SJCRH30 (cell line): ENCODE results near the gene PLA2G2C. TPM values are rescaled to one million over a fixed set of nuclear protein-coding genes. Genes with fewer than 3 reads are reported as not detected.

Source experiments
- DNase-seq, 2 experiments: peaks; one replicate each; pipeline ENCODE4 v3.0.0-alpha.2; 2015 to 2020
- H3K27ac ChIP-seq: fragments of 250-450 bp; sonication (Bioruptor Pico); 2 replicates; pipeline ENCODE4 v1.5.1; 2020; ENCODE audit warnings: mild to moderate bottlenecking, moderate library complexity
- H3K27me3 ChIP-seq: fragments of 250-450 bp; sonication (Bioruptor Pico); 2 replicates; pipeline ENCODE4 v1.5.1; 2020; ENCODE audit warnings: mild to moderate bottlenecking, moderate library complexity
- H3K36me3 ChIP-seq: fragments of 250-450 bp; sonication (Bioruptor Pico); 2 replicates; pipeline ENCODE4 v1.5.1; 2020; ENCODE audit warnings: mild to moderate bottlenecking, moderate library complexity
- H3K4me1 ChIP-seq: fragments of 250-450 bp; sonication (Bioruptor Pico); 2 replicates; pipeline ENCODE4 v1.5.1; 2020; ENCODE audit warnings: mild to moderate bottlenecking, moderate library complexity
- H3K4me3 ChIP-seq: fragments of 250-450 bp; sonication (Bioruptor Pico); 2 replicates; pipeline ENCODE4 v1.5.1; 2020; ENCODE audit warnings: mild to moderate bottlenecking, moderate library complexity
- H3K9me3 ChIP-seq: fragments of 250-450 bp; sonication (Bioruptor Pico); replicated peaks from 2 replicates; pipeline ENCODE4 v1.5.1; 2020; ENCODE audit warnings: mild to moderate bottlenecking, moderate library complexity
- total RNA-seq: library from RNA; depleted of rRNA; stranded (reverse); fragments of >200 nt; shearing (Covaris generic); gene quantifications from 2 replicates; pipeline ENCODE4 v1.2.3, GENCODE V29; 2014

The PLA2G2C gene
- total RNA-seq, 1 experiment from 2014 or later: not detected

DNA sequence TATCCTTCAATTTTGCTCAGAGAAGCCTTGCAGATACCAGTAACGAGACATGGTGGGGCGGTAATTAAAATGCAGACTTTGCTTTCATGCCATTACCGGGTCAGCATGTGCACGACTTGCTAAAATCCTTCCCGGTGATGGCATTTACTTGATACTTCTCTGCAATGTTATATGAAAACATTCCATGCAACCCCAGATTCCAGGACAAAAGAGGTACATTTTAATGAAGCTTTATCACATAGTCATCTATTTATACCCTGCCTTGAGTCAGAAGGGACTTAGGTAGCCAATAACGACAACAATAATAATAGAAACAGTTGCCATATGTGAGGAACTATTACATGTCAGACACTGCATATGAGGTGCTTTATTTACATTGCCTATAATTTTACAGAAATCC is 29.4 kb upstream of the PLA2G2C start:
- peaks cover 30% of the 10 kb centered on the region for H3K27me3 ChIP-seq
- H3K27ac ChIP-seq: no peak overlapping the region
- no peaks in the 10 kb centered on the region for H3K36me3 ChIP-seq
- no peak for DNase-seq
- H3K4me1 ChIP-seq: no peaks in the 10 kb centered on the region
- H3K9me3 ChIP-seq: no peaks in the 10 kb centered on the region
- H3K4me3 ChIP-seq: no peak overlapping the region

DNA sequence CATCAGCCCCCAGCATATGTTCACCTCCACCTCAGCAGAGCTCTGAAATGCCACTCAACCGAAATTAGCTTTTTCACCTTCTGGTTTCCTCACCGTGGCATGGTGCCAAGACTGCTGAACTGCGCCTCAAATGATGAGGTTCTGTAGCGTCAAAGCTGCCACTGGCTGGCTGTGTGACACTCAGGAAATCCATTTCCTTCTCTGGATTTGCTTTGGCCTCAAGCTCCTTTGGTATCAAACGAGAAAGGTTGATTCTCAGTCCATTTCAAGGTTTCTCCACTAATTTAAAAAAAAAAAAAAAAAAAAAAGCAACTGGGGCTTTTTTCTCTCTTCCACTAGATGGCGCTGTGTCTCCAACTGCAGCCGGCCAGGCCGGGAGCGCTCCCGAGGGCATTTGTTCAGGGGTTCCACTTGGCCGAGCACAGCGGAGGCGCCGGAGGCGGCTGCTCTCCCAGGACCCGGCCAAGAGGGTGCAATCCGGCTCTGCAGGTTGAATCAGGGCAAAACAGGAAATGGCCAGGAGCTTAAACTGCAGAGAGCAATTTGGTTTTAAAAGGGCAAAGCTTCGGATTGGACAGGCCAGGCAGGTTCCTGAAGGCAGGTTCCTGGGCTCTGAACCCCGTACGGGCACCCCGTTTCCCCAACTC is 26.5 kb upstream of the PLA2G2C start:
- Histone ChIP-seq H3K36me3 (no peaks in the 10 kb centered on the region), H3K27me3 (peaks cover 30% of the 10 kb centered on the region), H3K9me3 (no peaks in the 10 kb centered on the region), H3K4me1 (no peaks in the 10 kb centered on the region), H3K4me3 (no peak overlapping the region), H3K27ac (no peak overlapping the region)
- peak; percentile 80 to 85 for DNase-seq

DNA sequence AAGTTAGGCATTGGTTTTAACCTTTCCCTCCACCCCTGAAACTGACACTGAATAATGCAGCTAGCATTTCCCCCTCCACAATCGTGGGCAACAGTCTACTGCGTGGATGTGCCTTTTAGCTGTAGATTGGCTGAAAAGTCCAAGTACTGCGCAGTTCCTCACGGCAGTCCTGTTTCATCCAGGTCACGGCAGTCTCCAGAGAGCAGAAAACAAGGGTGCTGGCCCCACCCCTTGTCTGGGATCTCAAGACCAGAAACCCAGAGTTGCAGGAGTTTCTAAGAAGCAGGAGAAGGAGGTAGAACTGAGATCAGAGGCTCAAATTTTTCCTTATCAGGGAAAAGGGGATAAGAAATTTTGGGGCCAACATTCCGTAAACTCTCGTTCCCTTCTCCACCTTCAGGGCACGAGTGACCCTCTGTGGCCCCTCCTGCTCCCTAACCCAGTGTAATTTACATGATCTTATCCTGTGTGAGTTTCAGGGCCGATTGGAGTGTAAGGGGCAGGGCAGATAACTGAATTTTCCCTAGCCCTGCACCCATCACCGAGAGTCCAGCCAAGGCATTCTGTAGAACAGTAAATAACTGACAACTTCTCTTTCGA is 25.9 kb upstream of the PLA2G2C start:
- Histone ChIP-seq H3K27me3 (peaks cover 32% of the 10 kb centered on the region), H3K9me3 (no peaks in the 10 kb centered on the region), H3K36me3 (no peaks in the 10 kb centered on the region), H3K4me1 (no peaks in the 10 kb centered on the region), H3K27ac (no peak overlapping the region), H3K4me3 (no peak overlapping the region)
- no peak for DNase-seq

DNA sequence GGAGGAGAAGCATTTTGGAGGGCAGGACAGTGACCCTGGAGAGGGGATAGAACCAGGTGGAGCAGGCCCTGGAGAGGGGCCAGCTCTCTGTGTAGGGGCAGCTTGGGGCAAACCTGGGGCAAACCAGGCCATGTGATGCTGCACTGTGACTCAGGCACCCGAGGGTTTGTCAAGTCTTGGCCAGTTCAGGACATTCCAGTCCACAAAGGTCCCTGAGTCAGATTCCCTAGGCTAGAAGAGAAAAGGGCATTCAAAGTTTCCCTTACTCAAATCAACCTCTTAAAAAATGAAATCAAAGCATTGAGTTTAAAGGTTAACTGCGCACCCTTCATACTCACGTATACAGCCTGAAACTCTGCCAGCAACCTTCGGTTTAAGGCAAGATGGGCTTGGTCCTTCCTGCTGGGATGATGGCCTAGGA is 25.2 kb upstream of the PLA2G2C start:
- Histone ChIP-seq H3K36me3 (no peaks in the 10 kb centered on the region), H3K4me1 (no peaks in the 10 kb centered on the region), H3K9me3 (no peaks in the 10 kb centered on the region), H3K27me3 (peaks cover 36% of the 10 kb centered on the region), H3K4me3 (no peak overlapping the region), H3K27ac (no peak overlapping the region)
- no peak for DNase-seq

DNA sequence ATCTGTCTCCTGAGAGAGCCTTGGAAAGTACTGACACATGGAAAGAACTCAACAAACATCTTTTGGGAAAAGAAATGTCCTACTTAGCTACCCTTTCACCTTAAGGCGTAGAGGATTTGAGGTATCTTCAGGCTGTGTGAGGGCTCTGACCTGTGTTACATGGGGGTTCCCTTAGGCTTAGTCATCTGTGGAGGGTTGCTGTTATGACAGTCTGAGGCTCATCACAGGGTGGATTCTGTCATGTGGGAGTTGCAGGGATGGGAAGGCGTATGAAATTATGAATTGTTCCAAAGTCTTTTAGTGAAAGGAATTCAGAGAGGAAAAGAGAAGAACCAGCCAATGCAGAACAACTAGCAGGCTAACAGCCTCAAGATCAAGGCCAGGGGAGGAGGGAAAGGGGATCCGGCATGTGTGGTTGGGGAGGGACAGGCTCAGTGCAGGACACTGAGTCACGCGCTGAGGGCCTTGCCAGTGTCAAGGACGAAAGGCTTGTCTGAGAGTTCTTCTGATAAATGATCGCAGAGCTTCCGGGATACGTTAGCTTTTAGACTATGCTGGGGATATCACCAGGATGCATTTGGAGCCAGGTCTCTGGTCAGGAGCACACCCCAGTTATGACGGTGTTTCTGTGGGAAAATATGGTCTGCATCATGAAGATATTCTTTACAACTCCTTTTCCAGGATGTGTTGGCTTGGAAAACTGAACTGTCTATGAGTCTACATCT is 24.6 kb upstream of the PLA2G2C start:
- no peak for DNase-seq
- H3K9me3 ChIP-seq: no peaks in the 10 kb centered on the region
- no peak overlapping the region for H3K27ac ChIP-seq
- no peaks in the 10 kb centered on the region for H3K36me3 ChIP-seq
- H3K4me3 ChIP-seq: no peak overlapping the region
- H3K27me3 ChIP-seq: peaks cover 30% of the 10 kb centered on the region
- no peaks in the 10 kb centered on the region for H3K4me1 ChIP-seq

DNA sequence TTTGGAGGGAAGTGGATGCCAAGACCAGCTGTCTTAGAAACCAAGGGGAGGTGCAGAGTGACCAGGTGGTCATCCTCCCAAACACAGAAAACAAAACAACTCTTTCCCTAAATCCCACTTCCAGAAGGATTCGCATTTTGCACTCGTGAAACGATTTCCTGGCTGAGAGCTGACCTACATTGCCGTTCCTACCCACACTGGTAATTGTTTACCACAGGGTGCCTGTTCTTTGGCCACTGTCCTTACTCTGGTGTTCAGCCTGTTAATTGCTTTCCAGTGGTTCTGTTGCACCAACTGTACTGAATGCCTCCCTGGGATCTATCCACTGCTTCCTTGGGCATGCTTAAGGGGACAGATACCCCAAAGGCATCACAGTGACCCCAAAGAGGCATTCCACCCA is 23.2 kb upstream of the PLA2G2C start:
- Histone ChIP-seq H3K36me3 (no peaks in the 10 kb centered on the region), H3K9me3 (no peaks in the 10 kb centered on the region), H3K27ac (no peak overlapping the region), H3K27me3 (peaks cover 30% of the 10 kb centered on the region), H3K4me3 (no peak overlapping the region), H3K4me1 (no peaks in the 10 kb centered on the region)
- DNase-seq: no peak

DNA sequence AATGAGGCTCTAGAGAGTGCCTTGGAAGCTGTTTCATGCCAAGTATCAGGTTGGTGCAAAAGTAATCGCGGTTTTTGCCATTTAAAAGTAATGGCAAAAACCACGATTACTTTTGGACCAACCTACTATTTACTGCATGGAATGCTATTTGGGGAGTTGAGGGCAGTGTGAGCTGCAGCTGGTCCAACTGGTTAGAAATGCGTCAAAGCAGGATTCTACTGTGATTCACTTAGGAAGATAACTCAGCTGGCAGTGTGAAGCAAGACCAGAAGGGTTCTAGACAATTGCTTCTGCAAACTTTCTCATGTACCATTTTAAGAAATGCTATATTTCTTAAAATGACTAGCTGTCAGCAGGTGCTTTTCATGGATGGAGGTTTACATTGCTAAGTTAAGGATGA is 21.2 kb upstream of the PLA2G2C start:
- no peaks in the 10 kb centered on the region for H3K9me3 ChIP-seq
- H3K27ac ChIP-seq: no peak overlapping the region
- H3K4me3 ChIP-seq: no peak overlapping the region
- no peaks in the 10 kb centered on the region for H3K4me1 ChIP-seq
- no peaks in the 10 kb centered on the region for H3K36me3 ChIP-seq
- DNase-seq: no peak
- peaks cover 22% of the 10 kb centered on the region; the same call in 1 of the 2 replicates for H3K27me3 ChIP-seq

DNA sequence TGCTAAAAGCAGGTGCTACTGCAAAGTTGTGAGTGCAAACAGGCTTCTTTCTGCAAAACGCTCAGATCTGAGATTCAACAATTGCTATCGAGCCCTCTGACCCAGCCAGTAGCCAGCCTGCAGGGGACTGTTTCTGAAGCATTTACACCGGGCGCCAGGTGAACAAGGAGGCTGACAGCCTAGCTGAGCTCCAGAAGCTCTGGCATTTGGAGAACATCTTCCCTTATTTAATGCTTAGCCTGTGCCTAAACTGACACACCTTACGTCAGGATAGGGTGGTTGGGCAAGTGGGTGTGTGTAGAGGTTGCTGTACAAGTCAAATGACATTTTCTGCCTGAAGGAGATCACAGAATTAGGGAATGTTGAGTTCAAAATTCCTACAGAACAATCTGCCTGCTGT is 15.8 kb upstream of the PLA2G2C start:
- Histone ChIP-seq H3K4me1 (no peaks in the 10 kb centered on the region), H3K27ac (no peak overlapping the region), H3K27me3 (peaks cover 27% of the 10 kb centered on the region), H3K4me3 (no peak overlapping the region), H3K9me3 (no peaks in the 10 kb centered on the region), H3K36me3 (no peaks in the 10 kb centered on the region)
- no peak for DNase-seq

DNA sequence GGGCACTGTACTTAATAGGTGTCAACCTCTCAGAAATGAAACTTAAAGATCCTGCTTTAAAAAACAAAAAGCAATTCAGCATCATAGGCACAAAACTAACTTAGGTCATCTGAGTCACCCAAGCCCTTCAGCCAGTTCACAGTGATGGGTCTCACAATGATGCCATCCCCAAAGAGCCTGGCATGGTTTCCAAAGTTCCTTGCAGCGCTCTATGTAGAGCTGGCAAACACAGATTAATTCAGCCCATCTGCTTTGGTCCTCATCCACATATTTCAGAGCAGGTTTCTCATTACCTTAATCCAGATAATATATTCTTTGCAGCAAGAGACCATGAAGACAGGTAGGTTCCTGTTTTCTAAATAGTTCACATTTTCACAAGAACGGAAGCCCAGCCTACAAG is 14.6 kb upstream of the PLA2G2C start:
- Histone ChIP-seq H3K36me3 (no peaks in the 10 kb centered on the region), H3K27ac (no peak overlapping the region), H3K27me3 (peaks cover 22% of the 10 kb centered on the region), H3K9me3 (no peaks in the 10 kb centered on the region), H3K4me1 (no peaks in the 10 kb centered on the region), H3K4me3 (no peak overlapping the region)
- DNase-seq: no peak

DNA sequence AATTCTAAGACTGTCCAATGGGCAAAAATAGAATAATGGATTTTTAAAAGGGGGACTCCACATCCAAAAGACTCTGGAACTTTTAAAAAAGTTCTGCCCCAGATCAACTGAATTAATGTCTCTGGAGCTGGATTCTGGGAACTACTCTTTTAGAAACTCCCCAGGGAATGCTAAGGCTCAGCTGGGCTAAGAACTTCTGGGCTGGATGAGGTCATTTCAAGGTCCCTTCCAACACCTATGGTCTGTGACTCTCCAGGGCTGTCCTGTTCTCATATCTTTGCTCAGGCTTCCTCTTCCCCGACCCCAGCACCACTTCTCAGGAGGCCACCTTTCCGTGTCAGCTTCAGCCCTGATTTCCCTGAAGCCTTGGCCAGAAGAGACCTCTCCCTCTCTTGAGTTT is 13.5 kb upstream of the PLA2G2C start:
- Histone ChIP-seq H3K4me1 (no peaks in the 10 kb centered on the region), H3K4me3 (no peak overlapping the region), H3K27ac (no peak overlapping the region), H3K9me3 (no peaks in the 10 kb centered on the region), H3K36me3 (no peaks in the 10 kb centered on the region), H3K27me3 (peaks cover 16% of the 10 kb centered on the region)
- no peak for DNase-seq

DNA sequence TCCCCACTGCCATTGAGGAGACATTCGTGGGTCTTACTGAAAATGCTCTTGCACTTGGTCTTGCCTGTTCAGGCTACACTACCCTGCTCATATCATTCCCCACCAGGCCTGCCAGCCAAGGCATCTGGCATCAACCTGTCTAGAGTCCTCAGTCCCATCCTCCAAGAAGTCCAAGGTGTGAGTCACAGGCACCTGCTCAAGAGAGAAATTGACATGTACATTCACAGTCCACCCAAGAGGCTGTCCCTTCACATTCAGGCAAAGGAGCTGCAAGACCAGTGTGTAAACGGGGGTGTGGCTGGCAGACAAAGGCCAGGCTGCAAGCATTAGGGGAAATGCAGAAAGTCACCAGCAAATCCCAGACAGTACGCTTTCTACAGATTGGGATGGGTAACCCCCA is 13.1 kb upstream of the PLA2G2C start:
- Histone ChIP-seq H3K4me1 (no peaks in the 10 kb centered on the region), H3K27me3 (peaks cover 16% of the 10 kb centered on the region), H3K27ac (no peak overlapping the region), H3K4me3 (no peak overlapping the region), H3K36me3 (no peaks in the 10 kb centered on the region), H3K9me3 (no peaks in the 10 kb centered on the region)
- no peak for DNase-seq

DNA sequence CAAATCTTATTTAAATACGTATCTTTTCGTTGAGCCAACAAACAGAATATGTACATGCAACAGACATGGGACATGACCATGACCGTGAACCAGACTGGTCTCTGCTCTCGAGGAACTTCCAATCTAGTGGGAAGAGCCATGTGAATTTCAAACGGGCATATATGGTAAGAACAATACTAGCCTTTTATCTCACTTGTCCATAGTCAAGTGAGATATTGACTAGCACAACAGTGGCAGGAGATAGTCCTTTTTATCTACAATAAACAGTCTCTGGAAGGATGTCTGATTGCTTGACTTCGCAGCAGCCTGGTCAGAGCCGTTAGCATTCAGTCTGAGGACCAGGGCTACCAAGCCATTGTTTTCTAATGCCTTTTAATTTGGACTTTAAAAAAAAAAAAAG is 12.6 kb upstream of the PLA2G2C start:
- DNase-seq: no peak
- H3K9me3 ChIP-seq: no peaks in the 10 kb centered on the region

DNA sequence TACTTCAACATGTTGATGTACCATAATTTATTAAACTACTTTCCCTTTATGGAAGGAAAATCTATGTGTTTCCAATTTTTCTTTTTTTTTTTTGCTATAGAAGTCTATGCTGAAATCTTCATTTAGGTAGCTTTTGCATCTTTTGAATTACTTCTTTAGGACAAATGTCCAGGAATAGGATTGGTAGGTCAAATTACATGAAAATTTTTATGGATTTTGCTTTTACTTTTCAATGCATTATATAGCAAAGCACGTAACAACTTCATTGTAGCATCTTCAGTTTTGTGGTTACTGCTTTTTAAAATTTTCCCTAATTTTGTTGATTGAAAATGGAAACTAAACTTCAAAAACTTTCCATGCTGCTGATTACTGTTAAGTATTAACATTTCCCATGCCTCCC is 12.0 kb upstream of the PLA2G2C start:
- H3K9me3 ChIP-seq: no peaks in the 10 kb centered on the region
- H3K4me1 ChIP-seq: no peaks in the 10 kb centered on the region
- no peak overlapping the region for H3K27ac ChIP-seq
- no peak overlapping the region for H3K4me3 ChIP-seq
- peaks cover 16% of the 10 kb centered on the region for H3K27me3 ChIP-seq
- no peaks in the 10 kb centered on the region for H3K36me3 ChIP-seq
- no peak for DNase-seq

More for the DNA sequence above, 12.6 kb upstream of the PLA2G2C start:
- no peak overlapping the region for H3K4me3 ChIP-seq
- H3K4me1 ChIP-seq: no peaks in the 10 kb centered on the region
- H3K27ac ChIP-seq: no peak overlapping the region
- H3K36me3 ChIP-seq: no peaks in the 10 kb centered on the region
- peaks cover 16% of the 10 kb centered on the region for H3K27me3 ChIP-seq

DNA sequence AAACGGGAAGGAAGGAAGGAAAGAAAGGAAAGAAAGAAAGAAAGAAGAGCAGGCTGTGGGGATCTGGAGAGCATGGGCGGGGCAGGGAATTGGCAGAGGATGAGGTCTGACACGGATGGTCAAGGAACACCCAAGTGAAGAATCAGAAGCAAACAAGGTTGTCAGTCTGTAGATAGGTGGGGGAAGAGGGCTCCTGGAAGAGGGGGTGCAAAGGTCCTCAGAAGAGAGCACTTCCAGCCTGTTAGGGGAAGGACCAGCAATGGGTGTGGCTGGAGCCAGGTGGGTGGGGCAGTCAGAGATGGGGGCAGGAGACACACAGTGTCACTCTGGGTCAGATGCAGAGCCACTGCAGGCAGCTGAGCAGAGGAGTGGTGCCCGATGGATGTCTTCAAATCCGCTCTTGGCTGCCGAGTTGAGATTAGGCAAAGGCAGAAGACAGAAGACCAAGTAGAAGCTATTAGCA is 11.0 kb upstream of the PLA2G2C start:
- no peak for DNase-seq
- Histone ChIP-seq H3K9me3 (no peaks in the 10 kb centered on the region), H3K4me1 (no peaks in the 10 kb centered on the region), H3K36me3 (no peaks in the 10 kb centered on the region), H3K27ac (no peak overlapping the region), H3K4me3 (no peak overlapping the region), H3K27me3 (peaks cover 16% of the 10 kb centered on the region)

DNA sequence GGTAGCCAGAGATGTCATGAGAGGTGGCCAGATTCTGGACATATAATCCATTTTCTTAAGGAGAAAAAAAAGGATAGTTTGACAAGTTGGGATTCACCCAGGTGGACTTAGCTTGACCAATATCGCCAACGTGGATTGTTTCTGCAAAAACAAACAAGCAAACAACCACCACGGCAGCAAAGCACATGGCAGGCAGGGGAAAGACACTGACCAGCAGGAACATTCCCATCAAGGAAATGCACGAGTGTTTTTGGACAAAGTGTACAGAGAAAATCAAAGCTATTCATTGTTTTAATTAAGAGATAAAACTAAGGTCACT is 9.1 kb upstream of the PLA2G2C start:
- H3K27ac ChIP-seq: no peak overlapping the region
- DNase-seq: no peak
- H3K27me3 ChIP-seq: peaks cover 20% of the 10 kb centered on the region
- no peaks in the 10 kb centered on the region for H3K4me1 ChIP-seq
- no peaks in the 10 kb centered on the region for H3K36me3 ChIP-seq
- no peak overlapping the region for H3K4me3 ChIP-seq
- no peaks in the 10 kb centered on the region for H3K9me3 ChIP-seq
